GM19025 (cell line): ENCODE results near the gene VPS37B.

Experiments used
- ATAC-seq: cut with Tn5 transposase; IDR thresholded peaks from one replicate; pipeline ENCODE4 v1.9.1; 2021; ENCODE audit warnings: mild to moderate bottlenecking, low read depth, moderate library complexity; ENCODE audit not compliant: unreplicated experiment

The VPS37B gene

DNA sequence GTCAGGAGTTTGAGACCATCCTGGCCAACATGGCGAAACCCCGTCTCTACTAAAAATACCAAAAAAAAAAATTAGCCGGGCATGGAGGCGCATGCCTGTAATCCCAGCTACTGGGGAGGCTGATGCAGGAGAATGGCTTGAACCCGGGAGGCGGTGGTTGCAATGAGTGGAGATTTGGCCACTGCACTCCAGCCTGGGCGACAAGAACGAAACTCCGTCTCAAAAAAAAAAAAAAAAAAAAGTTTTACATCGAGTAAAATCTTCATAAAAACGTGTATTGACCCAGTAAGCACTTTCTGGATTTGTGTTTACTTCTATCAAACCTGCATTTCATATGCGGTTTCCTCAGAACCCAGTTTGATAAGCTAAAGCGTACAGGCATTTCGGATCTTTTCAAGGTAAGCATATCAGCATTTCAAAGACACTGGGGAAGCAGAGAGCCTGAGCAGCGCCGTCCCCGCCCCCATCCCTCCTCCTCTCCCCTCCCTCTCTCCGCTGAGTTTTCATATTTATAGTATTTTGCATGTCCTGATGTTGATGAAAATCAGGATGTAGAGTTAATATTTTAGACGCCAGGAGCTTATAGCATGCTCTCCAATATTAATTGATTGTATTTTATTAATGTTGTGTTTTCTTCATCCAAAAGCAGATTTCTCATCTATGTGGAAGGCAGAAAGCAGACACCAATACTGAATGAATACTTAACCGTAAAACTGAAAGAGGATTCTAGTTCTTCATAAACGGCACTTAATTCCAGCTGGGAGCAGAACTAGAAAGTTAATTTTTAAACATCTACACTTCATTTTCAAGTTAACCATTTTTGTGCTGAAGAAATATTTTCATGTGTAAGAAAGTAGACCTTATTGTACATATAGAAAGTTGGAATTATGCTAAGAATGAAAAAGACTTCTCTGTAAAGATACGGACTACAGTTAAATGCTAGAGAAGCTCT lies 69.9 kb downstream of the VPS37B start:
- ATAC-seq, result no peak

DNA sequence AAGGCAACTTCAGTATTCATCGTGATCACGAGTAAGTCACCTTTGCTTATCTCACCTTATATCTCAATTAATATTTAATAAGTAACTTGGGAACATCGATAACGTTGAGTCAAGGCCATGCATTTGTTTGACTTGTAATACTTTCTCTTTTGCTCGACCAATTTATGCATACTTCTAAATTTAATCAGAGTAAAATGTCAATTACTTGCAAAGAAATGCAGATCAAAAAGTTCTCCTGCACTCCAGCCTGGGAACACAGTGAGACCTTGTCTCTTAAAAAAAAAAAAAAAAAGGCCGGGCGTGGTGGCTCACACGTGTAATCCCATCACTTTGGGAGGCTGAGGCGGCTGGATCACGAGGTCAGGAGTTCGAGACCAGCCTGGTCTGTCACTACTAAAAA lies 72.5 kb downstream of the VPS37B start:
- ATAC-seq, result no peak

DNA sequence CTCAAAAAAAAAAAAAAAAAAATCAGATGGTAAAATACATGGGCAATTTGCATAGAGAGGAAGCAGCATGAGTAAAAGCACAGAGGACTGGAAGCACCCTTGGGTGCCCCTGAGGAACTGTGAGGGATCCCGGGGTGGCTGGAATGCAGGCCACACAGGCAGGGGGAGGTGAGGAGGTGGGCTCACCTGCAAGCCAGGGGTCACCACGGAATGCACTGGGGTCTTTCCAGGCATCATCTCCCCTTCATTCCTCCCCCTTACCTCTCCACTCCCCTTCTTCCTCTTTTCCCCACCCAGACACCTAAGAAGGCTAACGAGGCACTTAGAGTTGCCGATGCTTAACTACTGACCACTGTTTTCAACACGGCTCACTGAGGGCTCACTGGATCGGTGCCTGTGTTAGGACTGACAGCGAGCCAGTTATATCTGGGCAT lies 75.1 kb downstream of the VPS37B start:
- no peak for ATAC-seq

DNA sequence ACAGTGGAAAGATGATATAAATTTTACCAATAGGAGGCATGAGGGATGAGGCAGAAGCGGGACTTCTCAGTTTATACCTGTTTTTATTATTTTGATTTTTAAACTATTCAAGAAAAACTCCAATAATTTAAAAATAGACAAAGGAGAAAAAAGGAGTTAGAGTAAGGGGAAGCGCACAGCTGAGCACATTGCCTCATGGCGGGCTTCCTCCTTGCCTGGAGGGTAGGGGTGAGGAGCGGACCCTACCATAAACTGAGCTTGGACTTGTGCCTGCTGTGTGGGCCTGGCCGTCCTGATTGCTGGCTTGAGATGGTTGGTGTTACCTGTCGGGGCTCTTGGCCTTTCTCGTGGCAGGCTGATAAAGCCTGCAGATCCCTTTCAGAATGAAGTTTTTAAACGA lies 75.8 kb downstream of the VPS37B start:
- no peak for ATAC-seq

DNA sequence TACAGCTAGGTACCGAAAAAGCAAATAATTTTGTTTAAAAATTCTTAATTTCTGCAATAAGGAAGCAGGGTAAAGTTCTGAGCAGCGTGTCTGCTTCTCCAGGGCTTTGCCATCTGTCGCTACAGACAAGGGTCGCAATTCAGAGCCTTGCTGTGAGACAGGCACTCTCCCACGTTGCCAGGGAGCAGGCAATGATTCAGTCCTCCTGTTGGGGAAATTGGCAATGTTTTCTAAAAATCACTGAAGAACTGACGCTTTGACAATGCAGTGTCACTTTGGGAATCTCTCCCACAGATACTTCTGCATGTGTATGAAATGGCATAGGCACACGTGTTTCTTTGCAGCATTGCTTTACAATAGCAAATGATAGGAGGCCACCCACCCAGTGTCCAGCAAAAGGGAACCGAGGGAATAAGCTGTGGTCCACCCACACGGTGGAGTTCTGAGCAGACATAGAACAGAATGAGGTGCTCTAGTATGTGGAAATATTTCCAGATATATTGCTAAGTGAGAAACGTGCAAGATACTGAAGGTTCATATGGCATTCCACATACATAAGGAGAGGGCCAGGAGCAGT lies 76.6 kb downstream of the VPS37B start:
- no peak for ATAC-seq
